NCI-H2107 (cell line): Measurements from ENCODE around the gene MYO15A.

Experiments used
- DNase-seq: peaks from one replicate; lab custom pipeline; 2025; lab: John Stamatoyannopoulos, UW

The MYO15A gene

GRCh38 chr17:18129041-18129502 lies 20.5 kb downstream of the MYO15A start:
- no peak for DNase-seq

- DNase-seq, result no peak
Observed at GRCh38 chr17:18132711-18133110, 24.2 kb downstream of the MYO15A start.

- no peak for DNase-seq
Observed at GRCh38 chr17:18136357-18136756, 27.8 kb downstream of the MYO15A start.

- no peak for DNase-seq
Observed at GRCh38 chr17:18138065-18138749, 29.7 kb downstream of the MYO15A start.

- no peak for DNase-seq
Observed at GRCh38 chr17:18139092-18139491, 30.5 kb downstream of the MYO15A start.

GRCh38 chr17:18139498-18139897 lies 30.9 kb downstream of the MYO15A start:
- no peak for DNase-seq

- DNase-seq, result no peak
Observed at GRCh38 chr17:18139949-18140348, 31.4 kb downstream of the MYO15A start.

- DNase-seq, result no peak
Observed at GRCh38 chr17:18140648-18141047, 32.1 kb downstream of the MYO15A start.

GRCh38 chr17:18141210-18141803 lies 32.8 kb downstream of the MYO15A start:
- no peak for DNase-seq

GRCh38 chr17:18142417-18142816 lies 33.9 kb downstream of the MYO15A start:
- DNase-seq, result no peak

GRCh38 chr17:18143044-18143936 lies 34.7 kb downstream of the MYO15A start:
- no peak for DNase-seq

- DNase-seq, result no peak
Observed at GRCh38 chr17:18144261-18144660, 35.7 kb downstream of the MYO15A start.

- DNase-seq, result no peak
Observed at GRCh38 chr17:18144855-18145254, 36.3 kb downstream of the MYO15A start.

GRCh38 chr17:18145811-18146210 lies 37.3 kb downstream of the MYO15A start:
- DNase-seq, result no peak

GRCh38 chr17:18146259-18146658 lies 37.7 kb downstream of the MYO15A start:
- no peak for DNase-seq

GRCh38 chr17:18146980-18147379 lies 38.4 kb downstream of the MYO15A start:
- no peak for DNase-seq

- DNase-seq, result no peak
Observed at GRCh38 chr17:18148586-18148985, 40.0 kb downstream of the MYO15A start.

GRCh38 chr17:18151290-18151689 lies 42.7 kb downstream of the MYO15A start:
- no peak for DNase-seq

GRCh38 chr17:18155179-18155578 lies 46.6 kb downstream of the MYO15A start:
- DNase-seq, result no peak

- DNase-seq, result no peak
Observed at GRCh38 chr17:18156171-18156975, 47.8 kb downstream of the MYO15A start.

- no peak for DNase-seq
Observed at GRCh38 chr17:18156976-18157280, 48.4 kb downstream of the MYO15A start.

GRCh38 chr17:18157354-18157985 lies 48.9 kb downstream of the MYO15A start:
- DNase-seq, result no peak
